K562 (cell line): ENCODE data around the gene COL9A3. TPM values are rescaled to one million over a fixed set of nuclear protein-coding genes. Genes with fewer than 3 reads are reported as not detected.

Experiments
- ATAC-seq: fragments of 200-7000 bp; cut with Tn5 transposase; 3 replicates; pipeline ENCODE4 v1.9.1; 2020; ENCODE audit warnings: moderate library complexity
- BruUV-seq: library from RNA; stranded (reverse); fragments of 400-500 nt; replicated peaks from 2 replicates; lab custom pipeline; 2021; lab: Mats Ljungman, UMichigan
- CTCF ChIA-PET: fragments of 300-600 bp; formaldehyde crosslinking; extraction: SDS; loops from one replicate; lab custom pipeline; 2021; ENCODE audit warnings: low intra/inter-chr PET ratio; lab: Yijun Ruan, JAX
- POLR2A ChIA-PET: fragments of 300-600, 350-650 bp; sonication (Branson Sonifier 250); formaldehyde crosslinking; extraction: SDS; loops from one replicate; lab custom pipeline; 2021; ENCODE audit warnings: antibody characterized with exemption, inconsistent platforms; lab: Yijun Ruan, JAX
- DNase-seq, 4 experiments: peaks; one replicate each; pipeline versions ENCODE4 v3.0.0 to v3.0.0-alpha.2; 2011 to 2018; ENCODE audit warnings: low spot score in 3 of 4, mixed read lengths in 3 of 4; ENCODE audit errors: extremely low read depth in 1 of 4
- FAIRE-seq: peaks from 2 replicates; lab custom pipeline; 2011; peaks lifted over from hg19 to GRCh38; lab: Jason Lieb, UNC
- H2AFZ ChIP-seq: 2 replicates; pipeline ENCODE4 v1.6.0; 2011; ENCODE audit warnings: low read depth, low read length, control low read depth, inconsistent platforms
- H3K27ac ChIP-seq: fragments of 200-600 bp; 3 replicates; pipeline ENCODE4 v1.8.0; 2011; ENCODE audit warnings: low read depth, mild to moderate bottlenecking, control low read depth, inconsistent platforms, low read length, moderate library complexity, mixed read lengths; ENCODE audit errors: extremely low read depth
- H3K27me3 ChIP-seq, 2 experiments: fragments of 300-600 bp in 1 of 2; 2 replicates in 1 of 2; 3 replicates in 1 of 2; pipeline versions ENCODE4 v1.6.0 to v1.8.0; 2011; ENCODE audit warnings: inconsistent platforms in 2 of 2, low read length in 2 of 2, mild to moderate bottlenecking in 1 of 2, mixed read lengths in 1 of 2, moderate library complexity in 1 of 2; ENCODE audit not compliant: control insufficient read depth in 2 of 2, insufficient read depth in 2 of 2
- H3K36me3 ChIP-seq: fragments of 300-600 bp; 3 replicates; pipeline ENCODE4 v1.8.0; 2011; ENCODE audit warnings: mild to moderate bottlenecking, low read length, inconsistent platforms; ENCODE audit not compliant: control insufficient read depth, insufficient read depth
- H3K4me1 ChIP-seq, 2 experiments: fragments of 200-600 bp in 1 of 2; replicated peaks in 1 of 2; 2 replicates in 1 of 2; 3 replicates in 1 of 2; pipeline versions ENCODE4 v1.5.1 to v1.8.0; 2011; ENCODE audit warnings: inconsistent platforms in 2 of 2, low read length in 2 of 2, mild to moderate bottlenecking in 1 of 2, mixed read lengths in 1 of 2, moderate library complexity in 1 of 2; ENCODE audit not compliant: control insufficient read depth in 2 of 2, insufficient read depth in 2 of 2
- H3K4me2 ChIP-seq: 2 replicates; pipeline ENCODE4 v1.6.1; 2011; ENCODE audit warnings: low read length, control low read depth, inconsistent platforms, mixed read lengths; ENCODE audit not compliant: insufficient read depth
- H3K4me3 ChIP-seq: fragments of 200-600 bp; sonication (generic), shearing (Covaris generic); 2 replicates; pipeline ENCODE4 v1.5.1; 2016; ENCODE audit warnings: control low read depth, inconsistent platforms
- H3K79me2 ChIP-seq: fragments of 200-600 bp; 3 replicates; pipeline ENCODE4 v1.8.0; 2011; ENCODE audit warnings: low read length, inconsistent platforms; ENCODE audit not compliant: control insufficient read depth, insufficient read depth
- H3K9ac ChIP-seq, 2 experiments: 2 replicates each; pipeline versions ENCODE4 v1.6.0 to v1.6.1; 2011; ENCODE audit warnings: low read depth in 2 of 2, low read length in 2 of 2, control low read depth in 1 of 2, inconsistent platforms in 1 of 2, mild to moderate bottlenecking in 1 of 2, mixed read lengths in 1 of 2; ENCODE audit not compliant: insufficient read depth in 1 of 2
- H3K9me1 ChIP-seq: one replicate; pipeline ENCODE4 v1.6.0; 2011; ENCODE audit warnings: inconsistent platforms, mild to moderate bottlenecking, low read length, moderate library complexity; ENCODE audit not compliant: control insufficient read depth, insufficient read depth
- H3K9me3 ChIP-seq: replicated peaks from 2 replicates; pipeline ENCODE4 v1.5.1; 2011; ENCODE audit warnings: low read depth, low read length, inconsistent platforms; ENCODE audit not compliant: control insufficient read depth, insufficient read depth
- H4K20me1 ChIP-seq: replicated peaks from 2 replicates; pipeline ENCODE4 v1.6.1; 2011; ENCODE audit warnings: low read length, inconsistent platforms, mixed read lengths; ENCODE audit not compliant: control insufficient read depth, insufficient read depth
- ETV1 ChIP-seq: fragments of 450-650 bp; conservative IDR thresholded peaks from 2 replicates; pipeline ENCODE4 v1.6.1; 2016; ENCODE audit warnings: missing genetic modification characterization, control low read depth, low read depth, missing compliant biosample characterization
- ZNF197 ChIP-seq: fragments of 200-800 bp; sonication (Bioruptor generic); IDR thresholded peaks from 2 replicates; pipeline ENCODE4 v1.6.1; 2016; ENCODE audit warnings: low read depth, missing genetic modification characterization, missing compliant biosample characterization
- WGBS: fragments of 100-300 bp; shearing (Covaris generic); methylation state at CpG from one replicate; pipeline ENCODE4 v1.1.6; 2016; ENCODE audit warnings: low coverage, mixed read lengths; ENCODE audit not compliant: insufficient coverage; ENCODE audit errors: missing lambda C conversion rate; 5-methylcytosine and 5-hydroxymethylcytosine counted together
- in situ Hi-C: fragments of 300-500 bp; cut with MboI; formaldehyde crosslinking; loops from 4 replicates; pipeline ENCODE4 v1.15.0; 2018; ENCODE audit warnings: inconsistent platforms, mixed read lengths
- intact Hi-C: fragments of 100-400 bp; cut with micrococcal nuclease; formaldehyde crosslinking; loops from 2 replicates; pipeline ENCODE4 v1.14.2; 2022
- polyA plus RNA-seq, 8 experiments: library from polyadenylated mRNA; depleted of rRNA in 4 of 8; stranded (reverse) in 5 of 8; unstranded in 3 of 8; fragments of >200 nt; fragmentation: Nextera tagmentation in 2 of 8; fragmentation: Illumina TruSeq in 1 of 8; extraction: Ambion mirVana in 2 of 8; extraction: Trizol in 1 of 8; gene quantifications; 2 replicates each; pipeline versions ENCODE4 v1.2.1 to v1.2.3, GENCODE V29; 2011 to 2014; ENCODE audit warnings: inconsistent platforms in 1 of 8, missing spikeins in 1 of 8
- total RNA-seq, 7 experiments: library from RNA; depleted of rRNA in 6 of 7; stranded (reverse); fragments of >200 nt in 6 of 7; fragmentation: Illumina TruSeq in 2 of 7; extraction: Trizol in 2 of 7; gene quantifications; 2 replicates each; pipeline versions ENCODE4 v1.2.1 to v1.2.3, GENCODE V29; 2011 to 2021; ENCODE audit warnings: low replicate concordance in 1 of 7
- TF ChIP-seq, protein P1 (sequence below): sonication (generic); formaldehyde crosslinking; IDR thresholded peaks from 2 replicates; pipeline ENCODE4 v1.8.1; 2023; ENCODE audit warnings: missing genetic modification reagents, mild to moderate bottlenecking, borderline replicate concordance

The COL9A3 gene
- total and polyA plus RNA-seq, 9 of the 15 experiments (the other 6 are each of a cell fraction or from before 2014, with no cell fraction given) = 0.14 to 3.6 (median 0.88) TPM; not detected in 1

DNA sequence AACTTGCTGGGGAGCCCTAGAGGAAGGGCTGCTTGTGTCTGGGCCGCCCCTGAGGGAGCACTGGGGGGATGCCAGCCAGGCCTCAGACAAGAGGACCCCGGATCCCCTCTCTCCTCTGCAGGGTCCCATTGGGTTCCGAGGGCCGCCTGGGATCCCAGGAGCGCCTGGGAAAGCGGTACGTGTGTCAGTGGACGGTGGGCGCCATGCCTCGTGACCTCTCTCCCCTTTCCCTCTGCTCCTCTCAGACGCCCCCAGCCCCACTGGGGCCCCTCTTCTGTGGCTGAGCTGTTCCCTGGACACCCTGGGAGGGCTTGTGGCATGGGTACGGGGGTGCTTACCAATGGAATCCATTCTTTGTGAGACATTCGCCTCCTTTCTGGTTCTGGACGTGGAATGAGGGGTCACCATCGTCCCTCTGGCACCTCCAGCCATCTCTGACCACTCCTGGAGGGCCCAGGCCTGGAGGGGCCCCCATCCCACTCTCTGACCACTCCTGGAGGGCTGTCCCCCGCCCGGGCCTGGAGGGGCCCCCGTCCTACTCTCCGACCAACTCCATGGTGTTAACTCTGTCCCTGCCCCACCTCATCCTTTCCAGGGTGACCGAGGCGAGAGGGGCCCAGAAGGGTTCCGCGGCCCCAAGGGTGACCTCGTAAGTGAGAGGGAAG, 9.9 kb downstream of the COL9A3 start:
- no peak overlapping the region for H2AFZ ChIP-seq
- ATAC-seq (no peak), DNase-seq (no peak), FAIRE-seq (no peak)
- no peak overlapping the region for H3K27ac ChIP-seq
- H3K27me3 ChIP-seq = no peaks in the 10 kb centered on the region
- H3K9me1 ChIP-seq = no peaks in the 10 kb centered on the region
- H3K36me3 ChIP-seq = no peaks in the 10 kb centered on the region
- H3K4me3 ChIP-seq = no peak overlapping the region
- H4K20me1 ChIP-seq = 0 out of 2 replicates have a peak, but pooled peaks cover 3% of the 10 kb centered on the region
- H3K4me2 ChIP-seq = no peak overlapping the region
- BruUV-seq = no TSS peak
- in situ Hi-C loops = loop anchor here (10.0 kb wide), 1 partner anchor 188 kb away; no protein-coding TSS in a partner anchor
- ChIA-PET CTCF (no interaction called here), POLR2A (no interaction called here)
- WGBS = 53% methylated on average over 23 of the region's 24 CpGs
- TF ChIP-seq, protein P1, sequence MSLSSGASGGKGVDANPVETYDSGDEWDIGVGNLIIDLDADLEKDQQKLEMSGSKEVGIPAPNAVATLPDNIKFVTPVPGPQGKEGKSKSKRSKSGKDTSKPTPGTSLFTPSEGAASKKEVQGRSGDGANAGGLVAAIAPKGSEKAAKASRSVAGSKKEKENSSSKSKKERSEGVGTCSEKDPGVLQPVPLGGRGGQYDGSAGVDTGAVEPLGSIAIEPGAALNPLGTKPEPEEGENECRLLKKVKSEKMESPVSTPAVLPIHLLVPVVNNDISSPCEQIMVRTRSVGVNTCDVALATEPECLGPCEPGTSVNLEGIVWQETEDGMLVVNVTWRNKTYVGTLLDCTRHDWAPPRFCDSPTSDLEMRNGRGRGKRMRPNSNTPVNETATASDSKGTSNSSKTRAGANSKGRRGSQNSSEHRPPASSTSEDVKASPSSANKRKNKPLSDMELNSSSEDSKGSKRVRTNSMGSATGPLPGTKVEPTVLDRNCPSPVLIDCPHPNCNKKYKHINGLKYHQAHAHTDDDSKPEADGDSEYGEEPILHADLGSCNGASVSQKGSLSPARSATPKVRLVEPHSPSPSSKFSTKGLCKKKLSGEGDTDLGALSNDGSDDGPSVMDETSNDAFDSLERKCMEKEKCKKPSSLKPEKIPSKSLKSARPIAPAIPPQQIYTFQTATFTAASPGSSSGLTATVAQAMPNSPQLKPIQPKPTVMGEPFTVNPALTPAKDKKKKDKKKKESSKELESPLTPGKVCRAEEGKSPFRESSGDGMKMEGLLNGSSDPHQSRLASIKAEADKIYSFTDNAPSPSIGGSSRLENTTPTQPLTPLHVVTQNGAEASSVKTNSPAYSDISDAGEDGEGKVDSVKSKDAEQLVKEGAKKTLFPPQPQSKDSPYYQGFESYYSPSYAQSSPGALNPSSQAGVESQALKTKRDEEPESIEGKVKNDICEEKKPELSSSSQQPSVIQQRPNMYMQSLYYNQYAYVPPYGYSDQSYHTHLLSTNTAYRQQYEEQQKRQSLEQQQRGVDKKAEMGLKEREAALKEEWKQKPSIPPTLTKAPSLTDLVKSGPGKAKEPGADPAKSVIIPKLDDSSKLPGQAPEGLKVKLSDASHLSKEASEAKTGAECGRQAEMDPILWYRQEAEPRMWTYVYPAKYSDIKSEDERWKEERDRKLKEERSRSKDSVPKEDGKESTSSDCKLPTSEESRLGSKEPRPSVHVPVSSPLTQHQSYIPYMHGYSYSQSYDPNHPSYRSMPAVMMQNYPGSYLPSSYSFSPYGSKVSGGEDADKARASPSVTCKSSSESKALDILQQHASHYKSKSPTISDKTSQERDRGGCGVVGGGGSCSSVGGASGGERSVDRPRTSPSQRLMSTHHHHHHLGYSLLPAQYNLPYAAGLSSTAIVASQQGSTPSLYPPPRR = no peak
- TF ChIP-seq ETV1 (tag) (no peak), ZNF197 (CRISPR knock-in tag) (no peak)
- H3K4me1 ChIP-seq = peaks cover 12 to 98% of the 10 kb centered on the region in 2 experiments
- no peaks in the 10 kb centered on the region for H3K9me3 ChIP-seq
- no peak overlapping the region for H3K9ac ChIP-seq
- intact Hi-C loops = loop anchor here (10.0 kb wide), 1 partner anchor 48 kb away; no protein-coding TSS in a partner anchor
- H3K79me2 ChIP-seq = no peaks in the 10 kb centered on the region
